Activated CD4-positive, alpha-beta T cell treated with anti-CD3 and anti-CD28 coated beads, Interleukin-2, Interleukin-6, amounts not matched to agents 100 ng/mL and 50 ng/mL, durations not matched to agents 16 hours and 8 hours (primary cell): Measurements from ENCODE around the gene CREB3L1.
"Not testable (repeated sequence)": the region's sequence is repeated elsewhere in the genome, so short reads cannot be mapped to it uniquely, and the experiment has no call there.

Experiments
- DNase-seq: peaks from one replicate; pipeline ENCODE4 v3.0.0-alpha.2; 2020

The CREB3L1 gene

GRCh38 chr11:46296528-46297448 lies 19.3 kb downstream of the CREB3L1 start:
- no peak for DNase-seq

- peak; percentile 44 for DNase-seq
Observed at GRCh38 chr11:46298699-46299433, 21.4 kb downstream of the CREB3L1 start.

- no peak for DNase-seq
Observed at GRCh38 chr11:46299451-46299961, 22.0 kb downstream of the CREB3L1 start.

GRCh38 chr11:46300270-46300669 lies 22.8 kb downstream of the CREB3L1 start:
- DNase-seq = peak; percentile 25

GRCh38 chr11:46302866-46303265 lies 25.4 kb downstream of the CREB3L1 start:
- DNase-seq = no peak

- DNase-seq = not testable (repeated sequence)
Observed at GRCh38 chr11:46304036-46304435, 26.6 kb downstream of the CREB3L1 start.

GRCh38 chr11:46304605-46305179 lies 27.2 kb downstream of the CREB3L1 start:
- DNase-seq = no peak

GRCh38 chr11:46305295-46305694 lies 27.8 kb downstream of the CREB3L1 start:
- DNase-seq = no peak

- DNase-seq = no peak
Observed at GRCh38 chr11:46306296-46306853, 28.9 kb downstream of the CREB3L1 start.

- no peak for DNase-seq
Observed at GRCh38 chr11:46307369-46307768, 29.9 kb downstream of the CREB3L1 start.

- DNase-seq = no peak
Observed at GRCh38 chr11:46307785-46308341, 30.4 kb downstream of the CREB3L1 start.

- DNase-seq = peak; percentile 75
Observed at GRCh38 chr11:46308631-46309419, 31.4 kb downstream of the CREB3L1 start.

GRCh38 chr11:46309814-46310259 lies 32.4 kb downstream of the CREB3L1 start:
- no peak for DNase-seq

GRCh38 chr11:46315033-46315738 lies 37.7 kb downstream of the CREB3L1 start:
- peak; percentile 81 for DNase-seq

- no peak for DNase-seq
Observed at GRCh38 chr11:46315783-46316563, 38.5 kb downstream of the CREB3L1 start.

GRCh38 chr11:46319074-46319453 lies 41.6 kb downstream of the CREB3L1 start:
- DNase-seq = no peak

- DNase-seq = no peak
Observed at GRCh38 chr11:46321757-46322156, 44.3 kb downstream of the CREB3L1 start.

- DNase-seq = no peak
Observed at GRCh38 chr11:46322759-46323158, 45.3 kb downstream of the CREB3L1 start.

GRCh38 chr11:46326813-46327416 lies 49.5 kb downstream of the CREB3L1 start:
- no peak for DNase-seq

GRCh38 chr11:46327829-46328228 lies 50.4 kb downstream of the CREB3L1 start:
- DNase-seq = no peak
